Measurements from ENCODE around the gene PRDM2.
A peak's percentile ranks its signal among the peaks of the same experiment; 100 is the strongest.

PRDM2 gene

GRCh38 chr1:13754510-13755103 lies 54.6 kb downstream of the PRDM2 start:
- peak; percentile 46 for ATAC-seq
- TF ChIP-seq ZNF70 (CRISPR knock-in tag; IDR thresholded peaks at IDR 0.05) = no peak
- no peak for TF ChIP-seq SNAI2 (CRISPR knock-in tag; IDR thresholded peaks at IDR 0.05)
- TF ChIP-seq OSR1 (CRISPR knock-in tag; IDR thresholded peaks at IDR 0.05) = no peak
- TF ChIP-seq RARB (CRISPR knock-in tag; IDR thresholded peaks at IDR 0.05) = no peak
- TF ChIP-seq ISL1 (CRISPR knock-in tag; IDR thresholded peaks at IDR 0.05) = no peak
- TF ChIP-seq CREB5 (CRISPR knock-in tag; IDR thresholded peaks at IDR 0.05; ENCODE audit: low read depth) = no peak
- TF ChIP-seq BACH2 (CRISPR knock-in tag; IDR thresholded peaks at IDR 0.05; ENCODE audit: borderline replicate concordance) = no peak
- no peak for TF ChIP-seq TCF4 (CRISPR knock-in tag; IDR thresholded peaks at IDR 0.05; ENCODE audit: borderline replicate concordance)
- TF ChIP-seq PATZ1 (CRISPR knock-in tag; IDR thresholded peaks at IDR 0.05; ENCODE audit: borderline replicate concordance) = no peak
- no peak for TF ChIP-seq ZC3H10 (CRISPR knock-in tag; IDR thresholded peaks at IDR 0.05)
- no peak for TF ChIP-seq POU6F1 (CRISPR knock-in tag; IDR thresholded peaks at IDR 0.05; ENCODE audit: borderline replicate concordance, low read depth)
- TF ChIP-seq CSRNP3 (CRISPR knock-in tag; IDR thresholded peaks at IDR 0.05) = no peak
- no peak for TF ChIP-seq CSDC2 (CRISPR knock-in tag; IDR thresholded peaks at IDR 0.05)
- no peak for TF ChIP-seq GLIS3 (CRISPR knock-in tag; IDR thresholded peaks at IDR 0.05)
- no peak for TF ChIP-seq TOX (CRISPR knock-in tag; IDR thresholded peaks at IDR 0.05; ENCODE audit: borderline replicate concordance)
- no peak for TF ChIP-seq ESRRG (CRISPR knock-in tag; IDR thresholded peaks at IDR 0.05)

GRCh38 chr1:13756557-13757315 lies 56.7 kb downstream of the PRDM2 start:
- TF ChIP-seq BACH2 (CRISPR knock-in tag; IDR thresholded peaks at IDR 0.05; ENCODE audit: borderline replicate concordance) (no peak), ARNTL (CRISPR knock-in tag; IDR thresholded peaks at IDR 0.05; ENCODE audit: borderline replicate concordance, low read depth) (no peak), ZFP30 (CRISPR knock-in tag; IDR thresholded peaks at IDR 0.05) (no peak), RARB (CRISPR knock-in tag; IDR thresholded peaks at IDR 0.05) (no peak), ISL1 (CRISPR knock-in tag; IDR thresholded peaks at IDR 0.05) (no peak), ZNF8 (CRISPR knock-in tag; IDR thresholded peaks at IDR 0.05) (no peak), PATZ1 (CRISPR knock-in tag; IDR thresholded peaks at IDR 0.05; ENCODE audit: borderline replicate concordance) (no peak), ZFP3 (CRISPR knock-in tag; IDR thresholded peaks at IDR 0.05) (no peak), OSR1 (CRISPR knock-in tag; IDR thresholded peaks at IDR 0.05) (no peak), SNAI2 (CRISPR knock-in tag; IDR thresholded peaks at IDR 0.05) (no peak), CREB5 (CRISPR knock-in tag; IDR thresholded peaks at IDR 0.05; ENCODE audit: low read depth) (no peak), GLIS3 (CRISPR knock-in tag; IDR thresholded peaks at IDR 0.05) (no peak), PPARA (CRISPR knock-in tag; IDR thresholded peaks at IDR 0.05; ENCODE audit: borderline replicate concordance) (no peak), ZNF565 (CRISPR knock-in tag; conservative IDR thresholded peaks at IDR 0.05; ENCODE audit: low read depth) (no peak), TOX (CRISPR knock-in tag; IDR thresholded peaks at IDR 0.05; ENCODE audit: borderline replicate concordance) (no peak), POU6F1 (CRISPR knock-in tag; IDR thresholded peaks at IDR 0.05; ENCODE audit: borderline replicate concordance, low read depth) (no peak)
- no peak; the same call in 2 of the 3 replicates for ATAC-seq

All from SK-N-SH treated with all-trans-retinoic acid at 6 μM for 48 hours (cell line).